IMR-90 (cell line): ENCODE results near the gene SPATA17. TPM values are rescaled to one million over a fixed set of nuclear protein-coding genes. Genes with fewer than 3 reads are reported as not detected.

Experiments
- ATAC-seq: fragments of 200-7000 bp; cut with Tn5 transposase; 2 replicates; pipeline ENCODE4 v1.9.1; 2020; ENCODE audit warnings: low read depth, mild to moderate bottlenecking, moderate library complexity
- BruUV-seq: library from RNA; stranded (reverse); fragments of 400-500 nt; replicated peaks from 2 replicates; lab custom pipeline; 2021; lab: Mats Ljungman, UMichigan
- CTCF ChIA-PET: fragments of 300-600 bp; formaldehyde crosslinking; extraction: SDS; loops from one replicate; lab custom pipeline; 2021; ENCODE audit warnings: antibody characterized with exemption; lab: Yijun Ruan, JAX
- POLR2A ChIA-PET: fragments of 300-600 bp; sonication (Branson Sonifier 250); formaldehyde crosslinking; loops from one replicate; lab custom pipeline; 2022; ENCODE audit warnings: antibody characterized with exemption; ENCODE audit not compliant: unreplicated experiment; lab: Charles Lee
- DNase-seq: peaks from one replicate; pipeline ENCODE4 v3.0.0; 2013
- H2AFZ ChIP-seq: replicated peaks from 2 replicates; pipeline ENCODE3; 2013; ENCODE audit warnings: low read length, mild to moderate bottlenecking; ENCODE audit not compliant: poor library complexity
- H2AK5ac ChIP-seq: 2 replicates; pipeline ENCODE4 v1.6.1; 2013; ENCODE audit warnings: low read depth, low read length, inconsistent platforms
- H2AK9ac ChIP-seq: replicated peaks from 2 replicates; pipeline ENCODE3; 2013; ENCODE audit warnings: mild to moderate bottlenecking, low read depth, low read length, moderate library complexity; ENCODE audit not compliant: poor library complexity
- H2BK120ac ChIP-seq: 2 replicates; pipeline ENCODE4 v1.6.1; 2013; ENCODE audit warnings: low read depth, low read length, inconsistent platforms
- H2BK15ac ChIP-seq: 3 replicates; pipeline ENCODE4 v1.6.1; 2013; ENCODE audit warnings: low read depth, low read length, inconsistent platforms
- H2BK20ac ChIP-seq: 2 replicates; pipeline ENCODE4 v1.6.1; 2013; ENCODE audit warnings: low read depth, mild to moderate bottlenecking, inconsistent platforms, low read length, moderate library complexity
- H2BK5ac ChIP-seq: 2 replicates; pipeline ENCODE4 v1.6.1; 2013; ENCODE audit warnings: mild to moderate bottlenecking, low read depth, low read length, inconsistent platforms; ENCODE audit not compliant: poor library complexity, severe bottlenecking
- H3K14ac ChIP-seq: replicated peaks from 2 replicates; pipeline ENCODE4 v1.6.1; 2013; ENCODE audit warnings: low read depth, low read length, inconsistent platforms
- H3K18ac ChIP-seq: 2 replicates; pipeline ENCODE4 v1.6.1; 2013; ENCODE audit warnings: low read depth, low read length, control low read depth
- H3K23ac ChIP-seq: 2 replicates; pipeline ENCODE4 v1.6.1; 2013; ENCODE audit warnings: low read depth, low read length, inconsistent platforms
- H3K27ac ChIP-seq: 2 replicates; pipeline ENCODE4 v1.5.1; 2013; ENCODE audit warnings: mild to moderate bottlenecking, control low read depth, low read length; ENCODE audit not compliant: insufficient read depth
- H3K27me3 ChIP-seq: 2 replicates; pipeline ENCODE4 v1.6.1; 2013; ENCODE audit warnings: low read length; ENCODE audit not compliant: control insufficient read depth, insufficient read depth
- H3K36me3 ChIP-seq: 2 replicates; pipeline ENCODE4 v1.6.1; 2013; ENCODE audit warnings: low read length, mixed read lengths; ENCODE audit not compliant: control insufficient read depth, insufficient read depth
- H3K4ac ChIP-seq: 2 replicates; pipeline ENCODE4 v1.6.1; 2013; ENCODE audit warnings: low read depth, low read length, inconsistent platforms
- H3K4me1 ChIP-seq: 2 replicates; pipeline ENCODE4 v1.6.1; 2013; ENCODE audit warnings: low read length, mixed read lengths; ENCODE audit not compliant: control insufficient read depth, insufficient read depth
- H3K4me2 ChIP-seq: 2 replicates; pipeline ENCODE4 v1.6.1; 2013; ENCODE audit warnings: low read depth, mild to moderate bottlenecking, control low read depth, low read length, moderate library complexity
- H3K4me3 ChIP-seq: 2 replicates; pipeline ENCODE4 v1.5.1; 2013; ENCODE audit warnings: low read depth, mild to moderate bottlenecking, control low read depth, low read length, moderate library complexity; ENCODE audit not compliant: insufficient read depth
- H3K56ac ChIP-seq: 2 replicates; pipeline ENCODE4 v1.6.1; 2013; ENCODE audit warnings: low read length, inconsistent platforms; ENCODE audit not compliant: insufficient read depth; ENCODE audit errors: extremely low read depth
- H3K79me1 ChIP-seq, 2 experiments: 2 replicates each; pipeline ENCODE4 v1.6.1; 2013; ENCODE audit warnings: low read length in 2 of 2, inconsistent platforms in 1 of 2, low read depth in 1 of 2
- H3K9ac ChIP-seq: 2 replicates; pipeline ENCODE4 v1.6.1; 2013; ENCODE audit warnings: low read depth, low read length, control low read depth
- H3K9me1 ChIP-seq: 2 replicates; pipeline ENCODE4 v1.6.1; 2013; ENCODE audit warnings: low read length, inconsistent platforms; ENCODE audit not compliant: insufficient read depth
- H3K9me3 ChIP-seq: 2 replicates; pipeline ENCODE4 v1.6.1; 2013; ENCODE audit warnings: low read length; ENCODE audit not compliant: control insufficient read depth, insufficient read depth
- H4K20me1 ChIP-seq: 2 replicates; pipeline ENCODE4 v1.6.1; 2013; ENCODE audit warnings: low read length, inconsistent platforms; ENCODE audit not compliant: insufficient read depth
- H4K5ac ChIP-seq: 2 replicates; pipeline ENCODE4 v1.6.1; 2013; ENCODE audit warnings: mild to moderate bottlenecking, low read depth, low read length, control low read depth
- H4K8ac ChIP-seq, 2 experiments: 2 replicates each; pipeline ENCODE4 v1.6.1; 2013; ENCODE audit warnings: low read depth in 2 of 2, low read length in 2 of 2, control low read depth in 1 of 2, inconsistent platforms in 1 of 2
- H4K91ac ChIP-seq: 2 replicates; pipeline ENCODE4 v1.6.1; 2013; ENCODE audit warnings: low read depth, low read length, inconsistent platforms; ENCODE audit not compliant: insufficient read depth
- MAFK ChIP-seq: IDR thresholded peaks from 2 replicates; pipeline ENCODE4 v1.6.1; 2012; ENCODE audit warnings: low read depth, low read length, improper control_type of control experiment
- MAZ ChIP-seq: IDR thresholded peaks from 2 replicates; pipeline ENCODE4 v1.6.1; 2012; ENCODE audit warnings: low read depth, mild to moderate bottlenecking, low read length, improper control_type of control experiment, moderate library complexity, borderline replicate concordance
- RAD21 ChIP-seq: IDR thresholded peaks from 2 replicates; pipeline ENCODE4 v1.6.1; 2012; ENCODE audit warnings: low read length, improper control_type of control experiment
- RCOR1 ChIP-seq: IDR thresholded peaks from 2 replicates; pipeline ENCODE4 v1.6.1; 2012; ENCODE audit warnings: mild to moderate bottlenecking, low read length, improper control_type of control experiment; ENCODE audit not compliant: insufficient replicate concordance
- WGBS, 2 experiments: methylation state at CpG; one replicate each; pipeline versions ENCODE4 v1.1.5 to v1.1.7; 2013; ENCODE audit warnings: missing lambda C conversion rate in 2 of 2; ENCODE audit not compliant: insufficient read length in 1 of 2; ENCODE audit errors: extremely low coverage in 2 of 2; 5-methylcytosine and 5-hydroxymethylcytosine counted together
- dilution Hi-C: fragments of 300-500 bp; cut with HindIII; formaldehyde crosslinking; loops from one replicate; pipeline ENCODE4 v1.14.3; 2018; ENCODE audit warnings: low sequenced_read_pairs; ENCODE audit not compliant: unreplicated experiment
- in situ Hi-C: fragments of 300-500 bp; cut with MboI; formaldehyde crosslinking; loops from 3 replicates; pipeline ENCODE4 v1.14.3; 2019; ENCODE audit warnings: low sequenced_read_pairs, inconsistent platforms, mixed read lengths
- intact Hi-C: fragments of 100-400 bp; cut with micrococcal nuclease; formaldehyde crosslinking; loops from 2 replicates; pipeline ENCODE4 v1.10.0; 2022
- polyA plus RNA-seq, 3 experiments: library from polyadenylated mRNA; depleted of rRNA; stranded (reverse); fragments of >200 nt; gene quantifications; 2 replicates each; pipeline ENCODE4 v1.2.3, GENCODE V29; 2012; ENCODE audit warnings: low replicate concordance in 1 of 3
- total RNA-seq: library from RNA; depleted of rRNA; stranded (reverse); fragments of >200 nt; gene quantifications from 2 replicates; pipeline ENCODE4 v1.2.3, GENCODE V29; 2012

SPATA17 gene
- total and polyA plus RNA-seq, 2 of the 4 experiments (the other 2 are of a cell fraction): 0.03 to 0.18 TPM

GRCh38 chr1:217770918-217771317 is 139.8 kb downstream of the SPATA17 start:
- TF ChIP-seq MAFK (no peak), RCOR1 (no peak), RAD21 (no peak), MAZ (no peak)
- Histone ChIP-seq H3K79me1 (no peaks in the 10 kb centered on the region), H3K4me3 (no peak overlapping the region), H3K56ac (no peak overlapping the region), H3K36me3 (no peaks in the 10 kb centered on the region), H4K5ac (no peak overlapping the region), H3K27ac (no peak overlapping the region), H2AFZ (no peak overlapping the region), H4K20me1 (no peaks in the 10 kb centered on the region), H3K9ac (no peak overlapping the region), H3K27me3 (no peaks in the 10 kb centered on the region), H3K4me2 (no peak overlapping the region), H2AK9ac (no peak overlapping the region), H3K23ac (no peak overlapping the region), H2BK20ac (no peak overlapping the region), H3K18ac (no peak overlapping the region), H3K9me1 (no peaks in the 10 kb centered on the region), H3K4ac (no peak overlapping the region), H2BK15ac (no peak overlapping the region), H2BK5ac (no peak overlapping the region), H3K14ac (no peak overlapping the region), H3K4me1 (no peaks in the 10 kb centered on the region), H4K8ac (no peak overlapping the region), H4K91ac (no peak overlapping the region), H3K9me3 (no peaks in the 10 kb centered on the region), H2AK5ac (no peak overlapping the region), H2BK120ac (no peak overlapping the region)
- CTCF ChIA-PET: no interaction called here
- in situ Hi-C loops (no loop called here), intact Hi-C loops (no loop called here), dilution Hi-C loops (no loop called here)
- BruUV-seq: no TSS peak
- ATAC-seq: no peak
- POLR2A ChIA-PET: no interaction called here
- no CpG with 5 or more reads among the region's 3 CpGs for WGBS, 2 experiments
- no peak for DNase-seq
